OCI-LY3 (cell line): ENCODE results near the gene WDR90.
"Not testable (repeated sequence)": the region's sequence is repeated elsewhere in the genome, so short reads cannot be mapped to it uniquely, and the experiment has no call there.

Experiments used
- H2AFZ ChIP-seq: fragments of 200-600, 300-600 bp; shearing (Covaris generic); 2 replicates; pipeline ENCODE4 v1.6.0; 2014; ENCODE audit warnings: antibody characterized with exemption, low read depth, low read length
- H3K27ac ChIP-seq: fragments of 200-600, 300-600 bp; sonication (generic); 2 replicates; pipeline ENCODE4 v1.5.1; 2014; ENCODE audit warnings: mild to moderate bottlenecking, low read length, moderate library complexity, mixed read lengths
- H3K27me3 ChIP-seq: fragments of 200-600, 300-600 bp; sonication (generic); 2 replicates; pipeline ENCODE4 v1.6.1; 2014; ENCODE audit warnings: low read depth, low read length, mixed read lengths
- H3K36me3 ChIP-seq: fragments of 200-600, 300-600 bp; sonication (generic); replicated peaks from 2 replicates; pipeline ENCODE3; 2014; ENCODE audit warnings: low read depth, low read length, mixed read lengths
- H3K4me1 ChIP-seq: fragments of 300-600, 200-600 bp; sonication (generic); 2 replicates; pipeline ENCODE4 v1.6.1; 2014; ENCODE audit warnings: low read length, mixed read lengths
- H3K4me2 ChIP-seq: fragments of 200-600, 300-600 bp; sonication (generic); 2 replicates; pipeline ENCODE4 v1.6.1; 2014; ENCODE audit warnings: low read length, mixed read lengths
- H3K4me3 ChIP-seq: fragments of 300-600, 200-600 bp; sonication (generic); 2 replicates; pipeline ENCODE4 v1.5.1; 2014; ENCODE audit warnings: antibody characterized with exemption, mild to moderate bottlenecking, low read length, moderate library complexity
- H3K79me2 ChIP-seq: fragments of 300-600, 200-600 bp; shearing (Covaris generic); 2 replicates; pipeline ENCODE4 v1.6.1; 2014; ENCODE audit warnings: mild to moderate bottlenecking, low read length, mixed read lengths
- H3K9ac ChIP-seq: fragments of 300-600, 200-600 bp; shearing (Covaris generic); 2 replicates; pipeline ENCODE4 v1.6.0; 2014; ENCODE audit warnings: mild to moderate bottlenecking, low read length, moderate library complexity
- H3K9me3 ChIP-seq: fragments of 200-600, 300-600 bp; shearing (Covaris generic); 2 replicates; pipeline ENCODE4 v1.6.1; 2014; ENCODE audit warnings: low read length, mixed read lengths; ENCODE audit not compliant: insufficient read depth
- H4K20me1 ChIP-seq: fragments of 200-600, 300-600 bp; sonication (generic); 2 replicates; pipeline ENCODE4 v1.6.1; 2016; ENCODE audit warnings: low read length, mixed read lengths; ENCODE audit not compliant: insufficient read depth
- EZH2phosphoT487 ChIP-seq: fragments of 200-600 bp; shearing (Covaris generic); IDR thresholded peaks from 2 replicates; pipeline ENCODE4 v1.6.1; 2018; ENCODE audit warnings: antibody characterized with exemption, mixed run types, low read depth
- TF ChIP-seq, protein P1 (sequence below): fragments of 200-600, 300-600 bp; sonication (generic); IDR thresholded peaks from 2 replicates; pipeline ENCODE4 v1.5.1; 2014; ENCODE audit warnings: antibody characterized with exemption, low read length, low read depth

WDR90 gene

DNA sequence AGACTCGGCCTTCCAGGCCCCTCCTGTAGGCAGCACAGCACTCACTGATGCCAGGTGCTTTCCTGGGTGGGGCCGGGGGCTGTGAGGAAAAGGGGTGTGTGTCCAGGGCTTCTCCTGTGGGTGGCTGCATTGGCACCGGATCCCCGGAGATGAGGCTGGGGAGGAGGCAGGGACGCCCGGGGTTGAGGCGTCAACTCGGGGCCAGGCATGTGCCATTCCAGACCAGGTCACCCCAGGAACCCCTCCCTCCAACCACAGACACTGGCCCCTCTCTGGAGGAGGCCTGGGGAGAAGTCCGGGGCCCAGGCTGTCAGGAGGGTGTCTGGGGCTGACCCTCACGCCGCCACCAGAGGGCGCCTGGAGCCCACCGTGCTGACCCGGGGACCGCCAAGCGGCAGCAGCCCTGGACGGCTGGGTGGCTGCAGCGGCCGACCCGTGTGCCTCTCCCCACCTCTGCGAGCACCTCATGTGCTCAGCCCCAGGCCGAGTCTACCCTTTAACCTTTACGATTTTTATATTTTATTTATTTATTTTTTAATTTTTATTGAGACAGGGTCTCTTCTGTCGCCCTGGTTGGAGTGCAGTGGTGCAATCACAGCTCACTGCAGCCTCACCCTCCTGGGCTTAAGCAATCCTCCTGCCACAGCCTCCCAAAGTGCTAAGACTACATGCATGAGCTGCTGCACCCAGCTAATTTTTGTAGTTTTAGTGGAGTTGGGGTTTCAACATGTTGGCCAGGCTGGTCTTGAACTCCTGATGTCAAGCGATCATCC lies 62.6 kb downstream of the WDR90 start:
- H3K9me3 ChIP-seq = no peaks in the 10 kb centered on the region
- TF ChIP-seq EZH2phosphoT487 = no peak
- TF ChIP-seq, protein P1, sequence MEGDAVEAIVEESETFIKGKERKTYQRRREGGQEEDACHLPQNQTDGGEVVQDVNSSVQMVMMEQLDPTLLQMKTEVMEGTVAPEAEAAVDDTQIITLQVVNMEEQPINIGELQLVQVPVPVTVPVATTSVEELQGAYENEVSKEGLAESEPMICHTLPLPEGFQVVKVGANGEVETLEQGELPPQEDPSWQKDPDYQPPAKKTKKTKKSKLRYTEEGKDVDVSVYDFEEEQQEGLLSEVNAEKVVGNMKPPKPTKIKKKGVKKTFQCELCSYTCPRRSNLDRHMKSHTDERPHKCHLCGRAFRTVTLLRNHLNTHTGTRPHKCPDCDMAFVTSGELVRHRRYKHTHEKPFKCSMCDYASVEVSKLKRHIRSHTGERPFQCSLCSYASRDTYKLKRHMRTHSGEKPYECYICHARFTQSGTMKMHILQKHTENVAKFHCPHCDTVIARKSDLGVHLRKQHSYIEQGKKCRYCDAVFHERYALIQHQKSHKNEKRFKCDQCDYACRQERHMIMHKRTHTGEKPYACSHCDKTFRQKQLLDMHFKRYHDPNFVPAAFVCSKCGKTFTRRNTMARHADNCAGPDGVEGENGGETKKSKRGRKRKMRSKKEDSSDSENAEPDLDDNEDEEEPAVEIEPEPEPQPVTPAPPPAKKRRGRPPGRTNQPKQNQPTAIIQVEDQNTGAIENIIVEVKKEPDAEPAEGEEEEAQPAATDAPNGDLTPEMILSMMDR = peak; percentile 79
- no peak overlapping the region for H3K4me3 ChIP-seq
- no peak overlapping the region for H3K27ac ChIP-seq
- 0 out of 2 replicates have a peak overlapping the region, but pooled peaks have one; percentile 3 for H3K4me2 ChIP-seq
- no peaks in the 10 kb centered on the region; the same call in 1 of the 2 replicates for H3K4me1 ChIP-seq
- H3K9ac ChIP-seq = no peak overlapping the region
- H3K36me3 ChIP-seq = no peaks in the 10 kb centered on the region
- peaks cover 18% of the 10 kb centered on the region for H3K27me3 ChIP-seq
- H3K79me2 ChIP-seq = no peaks in the 10 kb centered on the region
- H2AFZ ChIP-seq = no peak overlapping the region
- no peaks in the 10 kb centered on the region for H4K20me1 ChIP-seq

DNA sequence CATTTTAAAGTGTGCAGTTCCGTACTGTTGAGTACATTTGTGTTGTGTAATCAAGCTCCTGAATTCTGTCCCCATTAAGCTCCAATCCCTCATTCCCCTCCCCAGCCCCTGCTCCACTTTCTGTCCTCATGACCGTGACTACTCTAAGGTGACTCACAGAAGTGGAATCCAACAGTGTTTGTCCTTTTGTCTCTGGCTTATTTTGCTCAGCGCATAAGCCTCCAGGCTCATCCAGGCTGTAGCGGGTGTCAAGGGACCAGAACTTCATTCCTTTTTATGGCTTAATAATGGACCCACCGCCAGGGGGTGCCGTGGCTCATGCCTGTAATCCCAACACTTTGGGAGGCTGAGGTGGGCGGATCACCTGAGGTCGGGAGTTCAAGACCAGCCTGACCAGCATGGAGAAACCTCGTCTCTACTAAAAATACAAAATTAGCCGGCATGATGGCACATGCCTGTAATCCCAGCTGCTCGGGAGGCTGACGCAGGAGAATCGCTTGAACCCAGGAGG lies 63.6 kb downstream of the WDR90 start:
- H2AFZ ChIP-seq, H3K4me2 ChIP-seq, H3K4me3 ChIP-seq, H3K9me3 ChIP-seq, H3K27ac ChIP-seq, H3K4me1 ChIP-seq, H3K79me2 ChIP-seq, H3K9ac ChIP-seq, H4K20me1 ChIP-seq, H3K36me3 ChIP-seq: not testable (repeated sequence)
- TF ChIP-seq, protein P1 = peak; percentile 23
- peaks cover 18% of the 10 kb centered on the region for H3K27me3 ChIP-seq

DNA sequence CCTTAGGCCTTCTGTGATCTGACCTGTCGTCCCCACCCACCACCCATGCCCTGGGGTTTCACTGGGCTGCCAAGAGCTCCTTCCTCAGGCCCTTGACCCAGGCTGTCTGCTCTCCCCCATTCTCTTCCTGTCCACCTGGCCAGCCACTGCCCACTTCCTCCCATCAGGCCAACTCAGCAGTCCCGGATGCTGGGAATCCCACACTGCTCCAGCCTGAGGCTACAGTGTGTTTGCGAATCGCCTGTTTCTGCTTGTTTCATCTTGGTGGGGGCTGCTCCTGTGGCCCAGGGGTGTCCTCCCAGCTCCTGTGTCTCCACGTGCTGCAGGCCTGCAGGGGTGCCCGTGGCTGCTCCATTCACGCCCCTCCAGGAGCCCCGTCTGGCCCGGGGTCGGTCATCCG lies 64.9 kb downstream of the WDR90 start:
- no peaks in the 10 kb centered on the region for H3K36me3 ChIP-seq
- H3K4me3 ChIP-seq = no peak overlapping the region
- H2AFZ ChIP-seq = no peak overlapping the region
- H3K4me1 ChIP-seq = peaks cover 1% of the 10 kb centered on the region; the same call in 1 of the 2 replicates
- peaks cover 18% of the 10 kb centered on the region for H3K27me3 ChIP-seq
- H3K9me3 ChIP-seq = no peaks in the 10 kb centered on the region
- no peaks in the 10 kb centered on the region for H3K79me2 ChIP-seq
- H4K20me1 ChIP-seq = no peaks in the 10 kb centered on the region
- H3K9ac ChIP-seq = no peak overlapping the region
- TF ChIP-seq, protein P1 = no peak
- no peak for TF ChIP-seq EZH2phosphoT487
- H3K27ac ChIP-seq = no peak overlapping the region
- H3K4me2 ChIP-seq = no peak overlapping the region

DNA sequence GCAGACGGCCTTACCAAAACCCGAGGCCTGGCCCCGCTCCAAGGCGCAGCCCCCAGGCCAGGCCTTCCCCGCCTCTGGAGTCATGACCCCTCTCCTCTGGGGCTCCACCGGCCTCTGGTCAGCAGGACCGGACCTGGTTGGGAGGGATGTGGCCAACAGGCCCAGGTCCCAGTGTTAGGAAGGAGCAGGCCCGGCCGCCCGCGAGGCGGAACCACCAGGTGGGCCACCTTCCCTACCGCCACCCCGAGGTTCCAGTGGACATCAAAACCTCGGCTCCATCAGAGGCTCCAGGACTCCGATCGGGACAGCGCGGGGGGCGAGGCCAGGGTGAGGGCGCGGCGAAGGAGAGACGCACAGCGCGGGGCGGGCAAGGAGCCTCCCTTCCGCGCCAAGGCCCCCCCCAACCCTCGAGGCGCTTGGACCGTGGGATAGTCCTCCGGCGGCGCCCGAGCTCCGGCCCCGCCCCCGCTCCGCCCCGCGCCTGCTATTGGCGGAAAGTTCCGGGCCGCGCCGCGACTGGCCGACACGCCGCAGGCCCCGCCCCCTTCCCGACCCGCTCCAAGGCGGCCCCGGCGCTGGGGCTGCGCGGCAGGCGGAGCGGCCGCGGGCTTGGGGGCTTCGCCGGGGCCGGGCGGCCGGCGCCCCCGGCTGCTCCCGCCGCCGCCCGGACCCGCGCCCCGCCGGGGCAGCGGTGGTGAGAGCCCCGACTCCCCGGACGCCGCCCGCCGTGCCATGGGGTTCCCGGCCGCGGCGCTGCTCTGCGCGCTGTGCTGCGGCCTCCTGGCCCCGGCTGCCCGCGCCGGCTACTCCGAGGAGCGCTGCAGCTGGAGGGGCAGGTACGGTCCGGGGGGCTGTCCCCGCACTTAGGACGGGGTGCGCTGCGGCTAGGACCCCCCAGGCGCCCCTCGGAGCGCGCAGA lies 65.7 kb downstream of the WDR90 start, which contains the start of gene METRN:
TSS of gene METRN (plus strand) at position 561 of the 919 bp plus-strand sequence. CDS start at position 733, 172 bp downstream.
- Histone ChIP-seq H3K4me1 (peaks cover 6% of the 10 kb centered on the region; the same call in 1 of the 2 replicates), H3K27me3 (peaks cover 12% of the 10 kb centered on the region), H3K9me3 (no peaks in the 10 kb centered on the region), H3K36me3 (no peaks in the 10 kb centered on the region), H4K20me1 (no peaks in the 10 kb centered on the region), H3K4me2 (no peak within 1 kb of the TSS), H2AFZ (no peak within 1 kb of the TSS), H3K4me3 (no peak within 1 kb of the TSS), H3K9ac (no peak within 1 kb of the TSS), H3K27ac (no peak within 1 kb of the TSS), H3K79me2 (no peaks in the 10 kb centered on the region)
- TF ChIP-seq, protein P1 = no peak
- TF ChIP-seq EZH2phosphoT487 = no peak
